Esophagus muscularis mucosa (tissue), 4 donors: ENCODE data around the gene HS6ST3.

Experiments
- CTCF ChIP-seq, 3 experiments: fragments of 200-600 bp in 2 of 3; fragments of 450-650 bp in 1 of 3; sonication (generic) in 2 of 3; IDR thresholded peaks; one replicate each; pipeline ENCODE4 v1.5.1; 2017 to 2019; ENCODE audit warnings: antibody characterized with exemption in 3 of 3, mild to moderate bottlenecking in 2 of 3, moderate library complexity in 1 of 3
- EP300 ChIP-seq: sonication (generic); formaldehyde crosslinking; IDR thresholded peaks from one replicate; pipeline ENCODE4 v1.6.1; 2017; ENCODE audit warnings: antibody characterized with exemption
- POLR2A ChIP-seq: fragments of 450-650 bp; IDR thresholded peaks from one replicate; pipeline ENCODE4 v1.6.1; 2017; ENCODE audit warnings: antibody characterized with exemption, moderate library complexity, mild to moderate bottlenecking, low read depth
- POLR2AphosphoS5 ChIP-seq, 2 donors: sonication (generic); formaldehyde crosslinking; IDR thresholded peaks; one replicate each; pipeline ENCODE4 v1.6.1; 2017; ENCODE audit warnings: antibody characterized with exemption in 2 of 2

DNA sequence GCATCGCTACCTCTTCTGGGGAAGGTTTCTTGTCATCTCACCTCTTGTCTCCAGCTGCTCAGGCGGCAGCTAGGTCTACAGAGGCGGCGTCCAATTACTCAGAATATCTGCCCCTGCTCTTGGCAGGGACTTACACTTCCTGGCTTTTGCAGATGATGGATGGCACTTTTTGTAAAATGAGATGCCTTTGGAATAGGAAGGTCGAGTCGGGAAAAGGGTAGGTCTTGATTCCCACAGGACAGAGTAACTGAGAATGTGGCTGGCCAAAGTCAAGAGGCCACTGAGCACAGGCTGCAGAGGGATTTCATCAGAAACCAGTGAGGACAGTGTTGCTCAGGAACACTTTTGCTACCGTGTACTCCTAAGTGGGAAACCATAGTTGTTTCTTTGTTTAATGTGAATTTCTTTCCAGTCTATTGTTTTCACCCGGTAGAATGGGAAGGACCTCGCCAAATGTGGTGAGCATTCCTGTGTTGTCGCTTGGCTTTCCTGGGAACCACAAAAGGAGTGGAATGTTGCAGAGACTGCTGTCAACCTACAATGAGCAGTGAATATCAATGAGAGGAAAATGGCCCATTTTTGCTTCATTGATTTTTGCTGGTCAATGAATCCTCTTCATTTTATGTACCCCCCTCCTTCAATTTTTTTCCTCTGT lies 383.7 kb downstream of the HS6ST3 start:
- TF ChIP-seq POLR2AphosphoS5 (IDR thresholded peaks at IDR 0.05) = no peak
- TF ChIP-seq CTCF (IDR thresholded peaks at IDR 0.05) = no peak
- no peak for TF ChIP-seq POLR2A
- no peak for TF ChIP-seq EP300
